Measurements from ENCODE around the gene ZFYVE28. TPM values are rescaled to one million over a fixed set of nuclear protein-coding genes. Genes with fewer than 3 reads are reported as not detected.

The ZFYVE28 gene
- total RNA-seq, 1 experiment from 2014 or later, result 5.0 TPM

- DNase-seq (ENCODE audit: low read depth), result no peak
Observed at GRCh38 chr4:2274320-2275043, 144.0 kb downstream of the ZFYVE28 start.

GRCh38 chr4:2273657-2274319 lies 144.7 kb downstream of the ZFYVE28 start:
- DNase-seq (ENCODE audit: low read depth), result no peak

- no peak for DNase-seq (ENCODE audit: low read depth)
Observed at GRCh38 chr4:2273221-2273620, 145.2 kb downstream of the ZFYVE28 start.

GRCh38 chr4:2272828-2273120 lies 145.7 kb downstream of the ZFYVE28 start:
- DNase-seq (ENCODE audit: low read depth), result no peak

GRCh38 chr4:2272026-2272827 lies 146.2 kb downstream of the ZFYVE28 start:
- no peak for DNase-seq (ENCODE audit: low read depth)

GRCh38 chr4:2271279-2272025 lies 147.0 kb downstream of the ZFYVE28 start:
- no peak for DNase-seq (ENCODE audit: low read depth)

- DNase-seq (ENCODE audit: low read depth), result no peak
Observed at GRCh38 chr4:2270341-2271165, 147.9 kb downstream of the ZFYVE28 start.

- no peak for DNase-seq (ENCODE audit: low read depth)
Observed at GRCh38 chr4:2269618-2270163, 148.8 kb downstream of the ZFYVE28 start.

- DNase-seq (ENCODE audit: low read depth), result no peak
Observed at GRCh38 chr4:2269206-2269531, 149.3 kb downstream of the ZFYVE28 start.

- DNase-seq (ENCODE audit: low read depth), result no peak
Observed at GRCh38 chr4:2268357-2269205, 149.9 kb downstream of the ZFYVE28 start.

- no peak for DNase-seq (ENCODE audit: low read depth)
Observed at GRCh38 chr4:2267841-2268240, 150.6 kb downstream of the ZFYVE28 start.

GRCh38 chr4:2267320-2267811 lies 151.1 kb downstream of the ZFYVE28 start:
- no peak for DNase-seq (ENCODE audit: low read depth)

GRCh38 chr4:2266821-2267220 lies 151.6 kb downstream of the ZFYVE28 start:
- no peak for DNase-seq (ENCODE audit: low read depth)

- DNase-seq (ENCODE audit: low read depth), result no peak
Observed at GRCh38 chr4:2266181-2266580, 152.3 kb downstream of the ZFYVE28 start.

GRCh38 chr4:2265113-2266110 lies 153.0 kb downstream of the ZFYVE28 start:
- DNase-seq (ENCODE audit: low read depth), result no peak

- no peak for DNase-seq (ENCODE audit: low read depth)
Observed at GRCh38 chr4:2264481-2265041, 153.9 kb downstream of the ZFYVE28 start.

GRCh38 chr4:2263926-2264321 lies 154.5 kb downstream of the ZFYVE28 start:
- no peak for DNase-seq (ENCODE audit: low read depth)

- DNase-seq (ENCODE audit: low read depth), result no peak
Observed at GRCh38 chr4:2262944-2263250, 155.5 kb downstream of the ZFYVE28 start.
